Urothelium cell line (cell line): ENCODE data around the gene FASTK.

ENCODE experiments used
- DNase-seq: peaks from one replicate; pipeline ENCODE4 v3.0.0; 2011; ENCODE audit warnings: low spot score, mixed read lengths
- FAIRE-seq: peaks from 2 replicates; lab custom pipeline; 2011; peaks lifted over from hg19 to GRCh38; lab: Jason Lieb, UNC

Gene FASTK

DNA sequence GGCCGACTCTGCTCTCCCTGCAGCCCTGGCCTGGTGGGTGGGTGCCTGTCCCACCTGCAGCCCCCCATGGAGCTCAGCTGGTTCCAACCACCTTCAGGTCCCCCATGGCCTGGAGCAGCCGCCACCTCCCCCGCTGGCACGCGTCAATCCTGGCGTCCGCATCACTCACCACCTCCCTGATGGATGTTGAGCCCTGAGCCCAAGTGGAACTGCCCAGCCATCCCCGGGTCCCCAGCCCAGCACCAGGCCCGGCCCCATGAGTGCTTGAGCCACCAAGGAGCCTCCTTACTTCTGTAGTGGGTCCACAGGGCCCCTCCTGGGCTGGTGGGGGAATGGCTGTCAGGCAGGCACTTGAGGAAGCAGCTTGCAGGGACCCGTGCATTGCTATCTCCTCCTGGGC is 20.3 kb upstream of the FASTK start:
- DNase-seq (no peak), FAIRE-seq (no peak)

GRCh38 chr7:151099486-151100211 is 19.0 kb upstream of the FASTK start:
- DNase-seq = no peak
- no peak for FAIRE-seq

- no peak for FAIRE-seq
- DNase-seq = no peak
Measured at GRCh38 chr7:151095828-151096475, 15.3 kb upstream of the FASTK start.

GRCh38 chr7:151095123-151095797 is 14.7 kb upstream of the FASTK start:
- FAIRE-seq (no peak), DNase-seq (no peak)

DNA sequence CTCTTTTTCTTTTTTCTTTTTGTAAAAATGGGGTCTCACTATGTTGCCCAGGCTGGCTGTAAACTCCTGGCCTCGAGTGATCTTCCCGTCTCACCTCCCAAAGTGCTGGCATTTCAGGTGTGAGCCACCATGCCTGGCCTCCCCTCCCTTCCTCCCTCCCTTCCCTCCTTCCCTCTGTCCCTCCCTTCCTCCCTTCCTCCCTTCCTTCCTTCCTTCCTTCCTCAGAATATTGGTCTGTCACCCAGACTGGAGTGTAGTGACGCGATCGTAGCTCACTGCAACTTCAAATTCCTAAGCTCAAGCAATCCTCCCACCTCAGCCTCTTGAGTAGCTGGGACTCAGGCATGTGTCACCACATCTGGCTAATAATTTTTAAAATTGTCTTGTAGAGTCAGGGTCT is 14.1 kb upstream of the FASTK start:
- DNase-seq (no peak), FAIRE-seq (no peak)

- FAIRE-seq (no peak), DNase-seq (no peak)
Measured at GRCh38 chr7:151093748-151094147, 13.1 kb upstream of the FASTK start.

DNA sequence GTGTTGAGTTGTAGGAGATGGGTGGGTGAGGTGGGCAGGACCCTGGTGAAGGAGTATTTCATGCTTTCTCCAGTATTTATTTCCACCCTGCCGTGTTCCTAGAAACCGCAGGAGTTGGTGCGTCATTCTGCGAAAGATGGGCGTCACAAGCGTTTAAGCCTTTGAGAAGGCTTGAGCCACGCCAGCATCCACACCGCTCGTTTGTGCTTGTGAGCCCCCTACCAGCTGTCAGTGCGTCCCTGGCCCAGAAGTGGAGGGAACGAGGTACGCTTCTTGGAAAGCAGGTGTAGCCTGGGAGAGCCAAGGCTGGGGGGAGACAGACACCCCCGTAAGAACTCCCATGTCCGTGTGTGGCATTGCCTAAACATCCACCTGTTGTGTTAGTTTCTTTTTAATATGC is 11.4 kb upstream of the FASTK start:
- DNase-seq (no peak), FAIRE-seq (no peak)

DNA sequence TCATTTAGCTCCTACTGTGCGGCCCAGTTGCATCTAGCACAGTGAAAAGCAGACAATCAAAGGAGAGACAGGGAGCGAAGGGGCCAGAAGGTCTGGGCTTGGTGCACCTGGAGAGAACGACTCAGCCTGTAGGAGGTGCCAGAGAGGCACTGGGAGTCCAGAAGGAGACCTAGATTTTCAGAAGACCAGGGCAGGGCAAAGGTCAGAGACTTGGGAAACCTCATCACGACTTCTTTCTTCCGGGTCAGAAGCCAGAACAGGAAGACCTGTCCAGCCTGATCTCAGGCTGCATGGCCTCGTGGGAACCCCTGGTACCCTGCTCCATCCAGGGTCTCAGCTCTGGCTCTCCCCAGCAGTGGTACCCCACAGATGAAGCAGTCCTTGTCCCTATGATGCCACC is 10.8 kb upstream of the FASTK start:
- FAIRE-seq = no peak
- no peak for DNase-seq

- no peak for DNase-seq
- FAIRE-seq = no peak
Measured at GRCh38 chr7:151091003-151091402, 10.4 kb upstream of the FASTK start.

DNA sequence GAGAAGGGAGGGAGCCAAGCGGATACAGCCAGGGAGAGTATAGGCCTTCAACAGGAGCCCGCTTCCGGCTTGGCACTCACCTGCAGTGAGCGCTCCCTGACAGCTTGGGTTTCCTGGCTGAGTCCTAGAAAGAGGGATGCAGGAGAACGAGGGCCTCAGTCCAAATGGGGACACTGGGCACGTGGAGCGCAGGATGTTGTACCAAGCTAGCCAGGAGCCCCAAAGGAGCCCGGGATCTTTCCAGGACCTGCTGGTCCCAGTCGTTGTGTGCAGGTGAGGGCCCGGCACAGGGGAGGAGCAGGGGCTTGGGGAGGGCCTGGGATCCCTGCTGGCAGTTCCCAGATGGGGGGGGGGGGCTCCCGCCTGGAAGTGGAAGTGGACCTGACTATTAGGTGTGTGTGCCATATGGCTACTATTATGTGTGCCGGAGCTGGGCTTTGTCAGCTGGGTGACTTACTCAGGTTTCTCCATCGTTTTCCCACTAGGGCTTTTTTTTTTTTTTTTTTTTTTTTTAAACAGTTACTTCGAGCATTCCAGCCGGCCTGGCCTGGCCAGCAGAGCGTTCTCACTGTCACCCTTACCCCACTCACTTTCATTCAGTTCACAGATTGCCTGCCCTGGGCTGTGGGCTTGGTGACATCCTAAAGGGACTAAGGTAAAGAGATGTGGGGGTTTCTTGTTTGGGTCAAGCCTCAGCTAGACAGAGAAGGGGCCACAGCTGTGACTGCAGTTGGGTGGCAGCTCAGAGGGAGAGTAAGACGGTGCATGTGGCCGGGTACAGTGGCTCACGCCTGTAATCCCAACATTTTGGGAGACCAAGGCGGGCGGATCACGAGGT is 9.5 kb upstream of the FASTK start:
- no peak for DNase-seq
- no peak for FAIRE-seq

DNA sequence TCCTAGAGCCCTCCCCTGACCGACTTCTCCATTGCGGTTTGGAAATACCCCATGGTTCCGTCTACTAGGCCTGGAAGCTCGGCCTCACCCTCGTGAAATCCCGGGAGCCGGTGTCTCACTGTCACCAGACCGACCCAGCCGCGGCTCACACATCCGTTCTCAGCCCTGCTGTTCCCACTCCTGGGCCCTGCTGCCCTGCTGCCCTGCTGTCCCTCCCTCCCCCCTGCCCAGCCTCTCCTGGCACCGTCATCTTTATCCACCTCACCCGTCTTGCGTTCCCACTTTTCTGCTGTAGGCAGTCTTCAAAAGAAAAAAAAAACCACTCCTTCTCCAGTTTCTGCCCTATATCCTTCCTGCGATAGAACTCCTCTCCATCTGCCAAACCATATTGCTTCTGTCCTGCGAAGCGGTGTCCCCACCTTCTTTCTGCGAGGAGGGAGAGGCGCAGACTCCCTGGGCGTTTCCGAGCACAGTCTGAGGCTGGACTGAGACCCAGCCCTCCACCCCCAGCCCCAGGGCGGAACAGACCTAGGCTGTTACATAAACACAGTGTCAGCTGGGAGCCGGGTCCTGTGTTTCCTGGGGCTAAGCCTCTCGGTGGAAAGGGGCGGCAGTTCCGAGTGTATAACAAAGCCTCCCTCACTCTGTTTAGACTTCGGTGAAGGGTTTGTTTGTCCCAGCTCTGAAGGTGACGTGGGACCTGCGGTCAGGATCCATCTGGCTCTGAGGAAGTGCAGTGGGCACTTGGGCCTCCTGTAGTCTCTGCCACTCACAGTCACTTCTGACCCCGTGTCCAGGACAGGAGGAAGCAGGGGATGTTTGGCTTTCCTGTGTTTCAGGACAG is 8.5 kb upstream of the FASTK start:
- no peak for FAIRE-seq
- DNase-seq = no peak

GRCh38 chr7:151088019-151088855 is 7.6 kb upstream of the FASTK start:
- no peak for DNase-seq
- no peak for FAIRE-seq

DNA sequence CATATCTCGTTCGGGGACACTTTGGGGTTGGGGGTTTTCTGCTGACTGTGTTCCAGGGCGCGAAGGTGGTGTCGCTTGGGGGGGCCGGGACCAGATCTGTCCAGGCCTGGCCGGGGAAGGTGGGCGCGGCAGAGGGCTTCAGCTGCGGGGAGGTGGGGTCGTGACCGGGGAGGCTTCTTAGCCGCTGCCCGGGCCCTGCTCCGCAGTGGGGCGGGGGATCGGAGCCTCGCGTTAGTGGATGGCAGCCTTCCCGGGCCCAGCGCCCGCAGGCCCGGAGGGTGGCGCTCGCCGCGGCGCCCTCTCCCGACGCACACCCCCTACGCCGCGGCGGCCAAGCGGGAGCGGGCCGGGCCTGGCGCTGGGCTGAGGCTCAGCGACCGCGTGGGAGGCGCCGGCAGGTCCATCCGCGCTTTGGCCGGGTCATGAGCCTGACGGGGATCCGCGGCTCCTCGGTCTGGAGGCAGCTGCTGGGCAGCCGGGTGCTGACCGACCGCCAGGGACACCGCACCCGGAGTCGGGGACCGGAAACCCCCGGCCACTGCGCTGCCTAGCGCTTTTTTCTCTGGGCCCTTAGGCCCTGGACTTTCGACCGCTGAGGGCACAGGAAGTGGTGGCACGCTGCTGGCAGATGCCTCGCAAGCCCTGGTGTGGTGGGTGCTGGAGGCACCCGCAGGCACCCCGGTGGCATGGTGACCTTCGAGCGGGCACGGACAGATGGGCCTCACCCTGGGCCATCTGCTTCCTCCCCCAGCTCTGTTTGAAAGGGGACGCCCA is 6.8 kb upstream of the FASTK start:
- DNase-seq = no peak
- FAIRE-seq = no peak

DNA sequence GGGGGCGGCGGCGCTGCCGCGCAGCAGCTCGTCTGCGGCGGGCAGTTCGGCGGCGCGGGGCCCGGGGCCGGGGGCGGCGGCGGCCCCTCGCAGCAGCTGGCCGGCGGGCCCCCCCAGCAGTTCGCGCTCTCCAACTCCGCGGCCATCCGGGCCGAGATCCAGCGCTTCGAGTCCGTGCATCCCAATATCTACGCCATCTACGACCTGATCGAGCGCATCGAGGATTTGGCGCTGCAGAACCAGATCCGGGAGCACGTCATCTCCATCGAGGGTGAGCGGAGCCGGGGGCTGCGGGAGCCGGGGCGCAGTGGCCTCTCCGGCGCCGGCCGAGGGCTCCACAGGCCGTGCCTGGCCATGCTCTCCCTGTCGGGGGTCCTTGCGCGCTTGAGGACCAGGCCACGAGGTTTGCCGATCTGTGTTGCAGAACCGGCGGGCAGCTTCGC is 6.2 kb upstream of the FASTK start:
- no peak for DNase-seq
- FAIRE-seq = no peak

DNA sequence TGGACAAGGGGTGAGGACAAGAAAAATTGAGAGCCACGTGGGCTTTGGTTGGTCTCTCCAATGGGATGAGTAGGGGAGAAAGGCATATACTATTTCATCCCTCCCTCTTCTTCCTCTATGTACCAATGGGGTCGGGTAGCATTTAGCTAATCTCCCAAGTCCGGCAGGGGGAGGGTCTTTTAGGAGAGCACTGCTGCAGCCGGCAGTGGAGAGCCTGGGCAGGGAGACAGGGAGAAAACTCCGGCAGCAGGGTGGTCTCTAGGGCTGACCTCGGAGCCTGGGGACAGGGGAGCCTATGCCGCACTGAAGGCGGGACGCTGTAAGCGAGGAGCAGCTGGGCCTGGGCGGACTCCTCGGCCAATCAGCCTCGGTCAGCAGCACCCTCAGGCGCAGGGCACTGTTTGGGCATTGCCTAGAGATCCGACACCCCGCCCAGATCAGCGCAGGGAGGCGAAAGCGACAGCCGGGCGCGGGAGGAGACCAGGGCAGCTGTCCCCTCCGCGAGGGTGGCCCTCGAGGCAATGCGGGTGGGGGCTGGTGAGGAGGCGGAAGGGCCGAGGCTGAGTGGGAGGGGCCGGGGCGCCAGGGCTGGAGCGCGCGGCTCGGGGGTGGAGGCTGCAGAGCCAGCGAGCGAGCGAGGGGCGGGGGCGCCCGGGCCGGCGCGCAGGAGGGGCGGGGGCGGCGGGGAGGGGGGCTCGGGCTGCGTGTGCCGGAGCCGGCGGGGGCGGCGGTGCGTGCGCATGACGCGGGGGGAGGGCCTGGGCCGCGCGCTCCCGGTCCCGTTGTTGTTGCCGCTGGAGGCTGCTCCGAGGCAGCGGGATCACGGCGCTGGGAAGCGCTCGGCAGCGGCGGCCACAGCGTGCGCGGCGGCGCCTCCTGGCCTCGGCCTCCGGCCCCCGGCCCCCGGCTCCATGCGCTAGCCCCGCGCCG is 5.3 kb upstream of the FASTK start, which contains the start of gene AGAP3:
Gene AGAP3 (plus strand): TSS at position 785 of the 930 bp plus-strand sequence. CDS start 267 bp downstream, outside the sequence.
- peak; percentile 65 for DNase-seq
- no peak for FAIRE-seq

- DNase-seq (no peak), FAIRE-seq (no peak)
Measured at GRCh38 chr7:151085329-151085690, 4.7 kb upstream of the FASTK start.

GRCh38 chr7:151083824-151084160 is 3.2 kb upstream of the FASTK start:
- FAIRE-seq (no peak), DNase-seq (no peak)
